Liver (tissue), 9 donors: ENCODE data around the gene RMRP. TPM values are rescaled to one million over a fixed set of nuclear protein-coding genes. Genes with fewer than 3 reads are reported as not detected.

ENCODE experiments used
- DNase-seq: peaks from one replicate; pipeline ENCODE4 v3.0.0-alpha.2; 2017; ENCODE audit warnings: low spot score
- H3K27ac ChIP-seq, 2 donors: one replicate each; pipeline ENCODE4 v1.7.0; 2013; ENCODE audit warnings: inconsistent platforms in 2 of 2, low read length in 2 of 2, control low read depth in 1 of 2, low read depth in 1 of 2, mild to moderate bottlenecking in 1 of 2
- H3K27me3 ChIP-seq, 4 donors: one replicate each; pipeline versions ENCODE4 v1.6.1 to v1.7.0; 2013; ENCODE audit warnings: low read length in 3 of 4, inconsistent platforms in 1 of 4, mild to moderate bottlenecking in 1 of 4, moderate library complexity in 1 of 4; ENCODE audit not compliant: control insufficient read depth in 4 of 4, insufficient read depth in 4 of 4
- H3K36me3 ChIP-seq, 4 donors: one replicate each; pipeline versions ENCODE4 v1.6.1 to v1.7.0; 2013; ENCODE audit warnings: low read length in 3 of 4, mild to moderate bottlenecking in 3 of 4, low read depth in 1 of 4, moderate library complexity in 1 of 4; ENCODE audit not compliant: control insufficient read depth in 4 of 4, insufficient read depth in 3 of 4
- H3K4me1 ChIP-seq, 4 donors: one replicate each; pipeline versions ENCODE4 v1.6.1 to v1.7.0; 2013; ENCODE audit warnings: low read length in 3 of 4, mild to moderate bottlenecking in 3 of 4, moderate library complexity in 1 of 4; ENCODE audit not compliant: control insufficient read depth in 4 of 4, insufficient read depth in 4 of 4
- H3K4me3 ChIP-seq, 3 donors: one replicate each; pipeline versions ENCODE4 v1.6.1 to v1.7.0; 2013; ENCODE audit warnings: low read length in 3 of 3, control low read depth in 1 of 3, low read depth in 1 of 3, mild to moderate bottlenecking in 1 of 3
- H3K9ac ChIP-seq, 2 donors: one replicate each; pipeline ENCODE4 v1.7.0; 2013; ENCODE audit warnings: low read length in 2 of 2, mild to moderate bottlenecking in 2 of 2, moderate library complexity in 2 of 2, control low read depth in 1 of 2, low read depth in 1 of 2
- H3K9me3 ChIP-seq, 4 donors: one replicate each; pipeline versions ENCODE4 v1.6.1 to v1.7.0; 2013; ENCODE audit warnings: low read length in 3 of 4; ENCODE audit not compliant: control insufficient read depth in 4 of 4
- ATF3 ChIP-seq: IDR thresholded peaks from 2 replicates; pipeline ENCODE4 v1.6.1; 2016; ENCODE audit warnings: antibody characterized with exemption
- CTCF ChIP-seq: fragments of 150-350 bp; IDR thresholded peaks from 2 replicates; pipeline ENCODE4 v1.5.1; 2017; ENCODE audit warnings: improper control_type of control experiment, low read depth, low read length; ENCODE audit not compliant: missing input control
- EGR1 ChIP-seq, 2 donors: IDR thresholded peaks; 2 replicates each; pipeline ENCODE4 v1.6.1; 2016 to 2018; ENCODE audit warnings: antibody characterized with exemption in 2 of 2, low read depth in 2 of 2
- FOXA1 ChIP-seq: IDR thresholded peaks from 2 replicates; pipeline ENCODE4 v1.6.1; 2016; ENCODE audit warnings: antibody characterized with exemption
- FOXA2 ChIP-seq: IDR thresholded peaks from 2 replicates; pipeline ENCODE4 v1.6.1; 2016; ENCODE audit warnings: antibody characterized with exemption
- GABPA ChIP-seq, 2 donors: IDR thresholded peaks in 1 of 2; conservative IDR thresholded peaks in 1 of 2; 2 replicates each; pipeline ENCODE4 v1.6.1; 2016; ENCODE audit warnings: antibody characterized with exemption in 2 of 2, mild to moderate bottlenecking in 1 of 2, moderate library complexity in 1 of 2
- HNF4A ChIP-seq, 2 donors: conservative IDR thresholded peaks; 2 replicates each; pipeline ENCODE4 v1.6.1; 2016; ENCODE audit warnings: antibody characterized with exemption in 2 of 2, mild to moderate bottlenecking in 2 of 2
- HNF4G ChIP-seq: IDR thresholded peaks from 2 replicates; pipeline ENCODE4 v1.6.1; 2016; ENCODE audit warnings: antibody characterized with exemption
- JUND ChIP-seq, 2 donors: IDR thresholded peaks; 2 replicates each; pipeline ENCODE4 v1.6.1; 2016; ENCODE audit warnings: antibody characterized with exemption in 2 of 2
- MAX ChIP-seq: IDR thresholded peaks from 2 replicates; pipeline ENCODE4 v1.6.1; 2016; ENCODE audit warnings: antibody characterized with exemption
- NR2F2 ChIP-seq: IDR thresholded peaks from 2 replicates; pipeline ENCODE4 v1.6.1; 2016; ENCODE audit warnings: antibody characterized with exemption
- RAD21 ChIP-seq, 2 donors: IDR thresholded peaks; 2 replicates each; pipeline ENCODE4 v1.6.1; 2016; ENCODE audit warnings: antibody characterized with exemption in 2 of 2, mild to moderate bottlenecking in 2 of 2
- REST ChIP-seq: IDR thresholded peaks from 2 replicates; pipeline ENCODE4 v1.6.1; 2016; ENCODE audit warnings: antibody characterized with exemption, mild to moderate bottlenecking
- RXRA ChIP-seq, 2 donors: IDR thresholded peaks; 2 replicates each; pipeline ENCODE4 v1.6.1; 2017 to 2018; ENCODE audit warnings: antibody characterized with exemption in 2 of 2, mild to moderate bottlenecking in 1 of 2
- SP1 ChIP-seq: IDR thresholded peaks from 2 replicates; pipeline ENCODE4 v1.6.1; 2018; ENCODE audit warnings: antibody characterized with exemption, mild to moderate bottlenecking
- TAF1 ChIP-seq: conservative IDR thresholded peaks from 2 replicates; pipeline ENCODE4 v1.6.1; 2016; ENCODE audit warnings: antibody characterized with exemption, mild to moderate bottlenecking
- YY1 ChIP-seq: IDR thresholded peaks from 2 replicates; pipeline ENCODE4 v1.6.1; 2016; ENCODE audit warnings: antibody characterized with exemption, mild to moderate bottlenecking
- ZBTB33 ChIP-seq: IDR thresholded peaks from 2 replicates; pipeline ENCODE4 v1.6.1; 2016; ENCODE audit warnings: antibody characterized with exemption
- WGBS: extraction: QIAGEN DNeasy Blood & Tissue Kit; methylation state at CpG from one replicate; pipeline ENCODE4 v1.1.7; 2013; 5-methylcytosine and 5-hydroxymethylcytosine counted together
- polyA plus RNA-seq, 2 donors: library from polyadenylated mRNA; stranded (reverse) in 1 of 2; unstranded in 1 of 2; fragments of 200-250 nt in 1 of 2; fragments of >200 nt in 1 of 2; fragmentation: Nextera tagmentation in 1 of 2; extraction: Ambion mirVana in 1 of 2; gene quantifications; one replicate each; pipeline versions ENCODE4 v1.2.1 to v1.2.3, GENCODE V29; 2013 to 2015
- total RNA-seq, 2 donors: library from RNA; depleted of rRNA; stranded (reverse); fragments of >200 nt; gene quantifications; one replicate each; pipeline ENCODE4 v1.2.3, GENCODE V29; 2014
- donor health status: healthy.
- donor health status: healthy.
- donor health status: healthy.
- donor health status: healthy.
- donor health status: healthy.

The RMRP gene
- total and polyA plus RNA-seq, 4 donors = 5.3 to 67,037 (median 2,677) TPM

GRCh38 chr9:35687972-35688557 lies 30.2 kb upstream of the RMRP start:
- Histone ChIP-seq H3K27ac (no peak overlapping the region), H3K4me3 (no peak overlapping the region), H3K4me1 (peaks cover 0 to 10% (median 5%) of the 10 kb centered on the region in 4 donors), H3K9ac (no peak overlapping the region), H3K27me3 (no peaks in the 10 kb centered on the region), H3K36me3 (peaks cover 0 to 2% (median 0%) of the 10 kb centered on the region in 4 donors), H3K9me3 (no peaks in the 10 kb centered on the region)
- WGBS = 94% methylated on average over 2 of the region's 2 CpGs
- no peak for DNase-seq
- TF ChIP-seq FOXA2 (no peak), ATF3 (no peak)

GRCh38 chr9:35687306-35687705 lies 29.5 kb upstream of the RMRP start:
- H3K27ac ChIP-seq = no peak overlapping the region
- H3K27me3 ChIP-seq = no peaks in the 10 kb centered on the region
- H3K36me3 ChIP-seq = peaks cover 0 to 2% (median 0%) of the 10 kb centered on the region in 4 donors
- H3K9ac ChIP-seq = no peak overlapping the region
- H3K4me3 ChIP-seq = no peak overlapping the region
- no peaks in the 10 kb centered on the region for H3K9me3 ChIP-seq
- WGBS = 98% methylated on average over 2 of the region's 2 CpGs
- TF ChIP-seq TAF1 = no peak
- TF ChIP-seq JUND (IDR thresholded peaks at IDR 0.05) = no peak
- TF ChIP-seq RXRA (IDR thresholded peaks at IDR 0.05) = no peak
- TF ChIP-seq MAX = no peak
- TF ChIP-seq HNF4G = no peak
- no peak for TF ChIP-seq REST
- no peak for TF ChIP-seq GABPA (IDR thresholded peaks at IDR 0.05 in 1 of 2, conservative IDR thresholded peaks at IDR 0.05 in 1 of 2)
- TF ChIP-seq CTCF = no peak
- TF ChIP-seq YY1 = no peak
- no peak for TF ChIP-seq FOXA2
- no peak for TF ChIP-seq NR2F2
- no peak for TF ChIP-seq ZBTB33
- no peak for TF ChIP-seq RAD21 (IDR thresholded peaks at IDR 0.05)
- TF ChIP-seq SP1 = no peak
- TF ChIP-seq ATF3 = no peak
- TF ChIP-seq HNF4A (conservative IDR thresholded peaks at IDR 0.05) = no peak
- no peak for TF ChIP-seq EGR1 (IDR thresholded peaks at IDR 0.05; ENCODE audit: low read depth in 2 of 2)
- no peak for TF ChIP-seq FOXA1
- peaks cover 0 to 10% (median 5%) of the 10 kb centered on the region in 4 donors for H3K4me1 ChIP-seq
- DNase-seq = no peak
